Muscle layer of duodenum (tissue), 2 donors: ENCODE measurements around the gene SLC6A18.
"Not testable (repeated sequence)": the region's sequence is repeated elsewhere in the genome, so short reads cannot be mapped to it uniquely, and the experiment has no call there.

Experiments used
- H3K27ac ChIP-seq: one replicate; pipeline ENCODE4 v1.7.0; 2013; ENCODE audit warnings: mild to moderate bottlenecking, low read length
- H3K27me3 ChIP-seq: one replicate; pipeline ENCODE4 v1.7.0; 2013; ENCODE audit warnings: low read depth, mild to moderate bottlenecking, control low read depth, low read length
- H3K36me3 ChIP-seq, 2 donors: one replicate each; pipeline ENCODE4 v1.7.0; 2013; ENCODE audit warnings: low read length in 2 of 2, control low read depth in 1 of 2, mild to moderate bottlenecking in 1 of 2; ENCODE audit not compliant: insufficient read depth in 2 of 2, control insufficient read depth in 1 of 2
- H3K4me1 ChIP-seq, 2 donors: one replicate each; pipeline ENCODE4 v1.7.0; 2013; ENCODE audit warnings: low read length in 2 of 2, mild to moderate bottlenecking in 2 of 2, control low read depth in 1 of 2, moderate library complexity in 1 of 2; ENCODE audit not compliant: insufficient read depth in 2 of 2, control insufficient read depth in 1 of 2
- H3K4me3 ChIP-seq, 2 donors: one replicate each; pipeline ENCODE4 v1.7.0; 2013; ENCODE audit warnings: low read length in 2 of 2, low read depth in 1 of 2, mild to moderate bottlenecking in 1 of 2
- H3K9me3 ChIP-seq, 2 donors: one replicate each; pipeline ENCODE4 v1.7.0; 2013; ENCODE audit warnings: low read length in 2 of 2, control low read depth in 1 of 2, mild to moderate bottlenecking in 1 of 2; ENCODE audit not compliant: control insufficient read depth in 1 of 2
- donor health status: healthy.

The SLC6A18 gene

GRCh38 chr5:1277331-1277730, 52.1 kb downstream of the SLC6A18 start:
- Histone ChIP-seq H3K9me3 (peaks cover 0 to 8% of the 10 kb centered on the region in 2 donors), H3K27ac (no peak overlapping the region), H3K36me3 (no peaks in the 10 kb centered on the region), H3K27me3 (no peaks in the 10 kb centered on the region), H3K4me3 (no peak overlapping the region), H3K4me1 (no peaks in the 10 kb centered on the region)

- Histone ChIP-seq H3K4me1 (no peaks in the 10 kb centered on the region), H3K27me3 (no peaks in the 10 kb centered on the region), H3K4me3 (no peak overlapping the region), H3K27ac (no peak overlapping the region), H3K36me3 (no peaks in the 10 kb centered on the region), H3K9me3 (peaks cover 0 to 8% of the 10 kb centered on the region in 2 donors)
These were observed 52.6 kb downstream of the SLC6A18 start for GRCh38 chr5:1277781-1278180.

- H3K27me3 ChIP-seq, result no peaks in the 10 kb centered on the region
- peaks cover 0 to 8% of the 10 kb centered on the region in 2 donors for H3K9me3 ChIP-seq
- H3K4me3 ChIP-seq, result no peak overlapping the region
- H3K4me1 ChIP-seq, result no peaks in the 10 kb centered on the region
- no peaks in the 10 kb centered on the region for H3K36me3 ChIP-seq
- H3K27ac ChIP-seq, result no peak overlapping the region
These were observed 53.0 kb downstream of the SLC6A18 start for GRCh38 chr5:1278216-1278615.

- H3K27ac ChIP-seq, result no peak overlapping the region
- H3K27me3 ChIP-seq, result no peaks in the 10 kb centered on the region
- peaks cover 0 to 8% of the 10 kb centered on the region in 2 donors for H3K9me3 ChIP-seq
- no peak overlapping the region for H3K4me3 ChIP-seq
- H3K4me1 ChIP-seq, result no peaks in the 10 kb centered on the region
- H3K36me3 ChIP-seq, result no peaks in the 10 kb centered on the region
These were observed 53.7 kb downstream of the SLC6A18 start for GRCh38 chr5:1278656-1279442.

GRCh38 chr5:1279443-1280151, 54.4 kb downstream of the SLC6A18 start:
- Histone ChIP-seq H3K27me3 (no peaks in the 10 kb centered on the region), H3K4me1 (no peaks in the 10 kb centered on the region), H3K27ac (no peak overlapping the region), H3K9me3 (peaks cover 0 to 8% of the 10 kb centered on the region in 2 donors), H3K4me3 (no peak overlapping the region), H3K36me3 (no peaks in the 10 kb centered on the region)

GRCh38 chr5:1280177-1281037, 55.2 kb downstream of the SLC6A18 start:
- Histone ChIP-seq H3K9me3 (peaks cover 0 to 8% of the 10 kb centered on the region in 2 donors), H3K4me3 (no peak overlapping the region), H3K27me3 (no peaks in the 10 kb centered on the region), H3K36me3 (no peaks in the 10 kb centered on the region), H3K27ac (no peak overlapping the region), H3K4me1 (no peaks in the 10 kb centered on the region)

GRCh38 chr5:1281038-1281882, 56.1 kb downstream of the SLC6A18 start:
- Histone ChIP-seq H3K4me1 (no peaks in the 10 kb centered on the region), H3K9me3 (peaks cover 0 to 8% of the 10 kb centered on the region in 2 donors), H3K27ac (no peak overlapping the region), H3K27me3 (no peaks in the 10 kb centered on the region), H3K4me3 (no peak overlapping the region), H3K36me3 (no peaks in the 10 kb centered on the region)

GRCh38 chr5:1282131-1282992, 57.2 kb downstream of the SLC6A18 start:
- Histone ChIP-seq H3K4me3 (no peak overlapping the region), H3K27me3 (no peaks in the 10 kb centered on the region), H3K27ac (no peak overlapping the region), H3K9me3 (peaks cover 0 to 8% of the 10 kb centered on the region in 2 donors), H3K4me1 (no peaks in the 10 kb centered on the region), H3K36me3 (no peaks in the 10 kb centered on the region)

- not testable (repeated sequence) for H3K27ac ChIP-seq, H3K27me3 ChIP-seq, H3K9me3 ChIP-seq, H3K4me3 ChIP-seq, H3K4me1 ChIP-seq, H3K36me3 ChIP-seq
These were observed 58.0 kb downstream of the SLC6A18 start for GRCh38 chr5:1282993-1283728.

GRCh38 chr5:1283729-1284041, 58.5 kb downstream of the SLC6A18 start:
- H3K4me3 ChIP-seq, H3K36me3 ChIP-seq, H3K27ac ChIP-seq, H3K9me3 ChIP-seq, H3K4me1 ChIP-seq, H3K27me3 ChIP-seq: not testable (repeated sequence)
